ENCODE measurements around the gene COX7A2L. TPM values are rescaled to one million over a fixed set of nuclear protein-coding genes. Genes with fewer than 3 reads are reported as not detected.

COX7A2L gene
- total RNA-seq, 4 donors from 2014 or later: 46.6 to 196 (median 126) TPM

- Histone ChIP-seq H3K4me1 (peaks cover 0 to 13% of the 10 kb centered on the region in 2 donors), H3K27me3 (no peaks in the 10 kb centered on the region), H3K27ac (no peak overlapping the region), H3K9me3 (no peaks in the 10 kb centered on the region), H3K36me3 (no peaks in the 10 kb centered on the region), H3K4me3 (no peak overlapping the region)
- TF ChIP-seq POLR2A (IDR thresholded peaks at IDR 0.05) (no peak), CTCF (IDR thresholded peaks at IDR 0.05) (no peak)
- no peak for DNase-seq
- intact Hi-C loops (cut with DNase I; ENCODE audit: low total_unique reads): no loop called here
These were observed 26.8 kb downstream of the COX7A2L start for GRCh38 chr2:42334220-42334619.

- Histone ChIP-seq H3K27me3 (no peaks in the 10 kb centered on the region), H3K4me3 (no peak overlapping the region), H3K36me3 (no peaks in the 10 kb centered on the region), H3K27ac (no peak overlapping the region), H3K9me3 (no peaks in the 10 kb centered on the region), H3K4me1 (peaks cover 0 to 12% of the 10 kb centered on the region in 2 donors)
- TF ChIP-seq POLR2A (IDR thresholded peaks at IDR 0.05) (no peak), CTCF (IDR thresholded peaks at IDR 0.05) (no peak)
- intact Hi-C loops (cut with DNase I; ENCODE audit: low total_unique reads): no loop called here
- DNase-seq: no peak
These were observed 27.4 kb downstream of the COX7A2L start for GRCh38 chr2:42333579-42333978.

GRCh38 chr2:42332575-42332974 lies 28.4 kb downstream of the COX7A2L start:
- Histone ChIP-seq H3K36me3 (no peaks in the 10 kb centered on the region), H3K4me1 (peaks cover 0 to 9% of the 10 kb centered on the region in 2 donors), H3K9me3 (no peaks in the 10 kb centered on the region), H3K27ac (no peak overlapping the region), H3K27me3 (no peaks in the 10 kb centered on the region), H3K4me3 (no peak overlapping the region)
- DNase-seq: no peak
- TF ChIP-seq POLR2A (IDR thresholded peaks at IDR 0.05) (no peak), CTCF (IDR thresholded peaks at IDR 0.05) (no peak)
- intact Hi-C loops (cut with DNase I; ENCODE audit: low total_unique reads): no loop called here

GRCh38 chr2:42331569-42332284 lies 29.3 kb downstream of the COX7A2L start:
- Histone ChIP-seq H3K4me1 (peaks cover 0 to 9% of the 10 kb centered on the region in 2 donors), H3K4me3 (no peak overlapping the region), H3K27me3 (no peaks in the 10 kb centered on the region), H3K9me3 (no peaks in the 10 kb centered on the region), H3K27ac (peak overlapping the region in 1 of 2 donors; percentile 24), H3K36me3 (no peaks in the 10 kb centered on the region)
- intact Hi-C loops (cut with DNase I; ENCODE audit: low total_unique reads): no loop called here
- TF ChIP-seq POLR2A (IDR thresholded peaks at IDR 0.05): no peak
- no peak for TF ChIP-seq CTCF (IDR thresholded peaks at IDR 0.05)
- DNase-seq: no peak

GRCh38 chr2:42329736-42330135 lies 31.3 kb downstream of the COX7A2L start:
- Histone ChIP-seq H3K4me3 (no peak overlapping the region), H3K4me1 (peaks cover 0 to 9% of the 10 kb centered on the region in 2 donors), H3K27me3 (no peaks in the 10 kb centered on the region), H3K27ac (peak overlapping the region; percentile 68 to 72), H3K36me3 (no peaks in the 10 kb centered on the region), H3K9me3 (no peaks in the 10 kb centered on the region)
- peak in 1 of 2 donors; percentile 24 for DNase-seq
- TF ChIP-seq CTCF (IDR thresholded peaks at IDR 0.05): no peak
- TF ChIP-seq POLR2A (IDR thresholded peaks at IDR 0.05): no peak
- intact Hi-C loops (cut with DNase I; ENCODE audit: low total_unique reads): loop anchor here (5.0 kb wide), 1 partner anchor 232 kb away; no protein-coding TSS in a partner anchor

Measured in uterus (tissue), 4 donors.